Mesendoderm (in vitro differentiated cells): Measurements from ENCODE around the gene ADARB2.
A peak's percentile ranks its signal among the peaks of the same experiment; 100 is the strongest.

Experiments used
- DNase-seq: peaks from one replicate; pipeline ENCODE4 v3.0.0; 2013
- H2AK5ac ChIP-seq: 2 replicates; pipeline ENCODE4 v1.6.1; 2013; ENCODE audit warnings: low read length, inconsistent platforms
- H2BK120ac ChIP-seq: 2 replicates; pipeline ENCODE4 v1.6.1; 2013; ENCODE audit warnings: low read depth, mild to moderate bottlenecking, low read length, moderate library complexity, mixed read lengths
- H2BK15ac ChIP-seq: replicated peaks from 2 replicates; pipeline ENCODE4 v1.6.1; 2013; ENCODE audit warnings: low read depth, mild to moderate bottlenecking, moderate library complexity
- H2BK5ac ChIP-seq: 2 replicates; pipeline ENCODE4 v1.6.1; 2013; ENCODE audit warnings: low read length, inconsistent platforms
- H3K18ac ChIP-seq: 2 replicates; pipeline ENCODE4 v1.6.1; 2013; ENCODE audit warnings: mild to moderate bottlenecking, low read length, mixed read lengths
- H3K23ac ChIP-seq: one replicate; pipeline ENCODE4 v1.6.1; 2013; ENCODE audit warnings: low read length
- H3K27ac ChIP-seq: 2 replicates; pipeline ENCODE4 v1.5.1; 2013; ENCODE audit warnings: low read depth, mild to moderate bottlenecking, inconsistent platforms, low read length, moderate library complexity
- H3K27me3 ChIP-seq: 2 replicates; pipeline ENCODE4 v1.6.1; 2013; ENCODE audit warnings: low read length, control low read depth, mild to moderate bottlenecking, inconsistent platforms; ENCODE audit not compliant: insufficient read depth, poor library complexity
- H3K36me3 ChIP-seq: 2 replicates; pipeline ENCODE4 v1.6.1; 2013; ENCODE audit warnings: low read length, inconsistent platforms; ENCODE audit not compliant: control insufficient read depth, insufficient read depth
- H3K4ac ChIP-seq: one replicate; pipeline ENCODE4 v1.6.1; 2013; ENCODE audit warnings: low read depth, mild to moderate bottlenecking, low read length, moderate library complexity
- H3K4me1 ChIP-seq: 2 replicates; pipeline ENCODE4 v1.6.1; 2013; ENCODE audit warnings: low read depth, low read length, inconsistent platforms; ENCODE audit not compliant: control insufficient read depth
- H3K4me2 ChIP-seq: 2 replicates; pipeline ENCODE4 v1.6.1; 2013; ENCODE audit warnings: low read length
- H3K4me3 ChIP-seq: 2 replicates; pipeline ENCODE4 v1.5.1; 2013; ENCODE audit warnings: mild to moderate bottlenecking, low read length
- H3K56ac ChIP-seq: one replicate; pipeline ENCODE4 v1.6.1; 2013; ENCODE audit warnings: low read length
- H3K79me1 ChIP-seq: 2 replicates; pipeline ENCODE4 v1.6.1; 2013; ENCODE audit warnings: low read length, inconsistent platforms
- H3K79me2 ChIP-seq: 2 replicates; pipeline ENCODE4 v1.6.1; 2013; ENCODE audit warnings: mild to moderate bottlenecking, low read length; ENCODE audit not compliant: control insufficient read depth, insufficient read depth
- H3K9ac ChIP-seq: 2 replicates; pipeline ENCODE4 v1.6.1; 2013; ENCODE audit warnings: low read length, inconsistent platforms
- H4K5ac ChIP-seq: one replicate; pipeline ENCODE4 v1.6.1; 2013; ENCODE audit warnings: low read length
- H4K8ac ChIP-seq: one replicate; pipeline ENCODE4 v1.6.1; 2013; ENCODE audit warnings: low read depth, mild to moderate bottlenecking, control low read depth, low read length, moderate library complexity
- WGBS: extraction: QIAGEN DNeasy Blood & Tissue Kit; methylation state at CpG from one replicate; pipeline ENCODE4 v1.1.7; 2013; ENCODE audit warnings: low lambda C conversion rate, missing lambda C conversion rate; ENCODE audit not compliant: insufficient coverage; ENCODE audit errors: extremely low coverage; 5-methylcytosine and 5-hydroxymethylcytosine counted together

The ADARB2 gene

GRCh38 chr10:1240341-1240775 is 497.0 kb downstream of the ADARB2 start:
- peak overlapping the region; percentile 34 for H3K4me2 ChIP-seq
- peak overlapping the region; percentile 44 for H3K56ac ChIP-seq
- no peaks in the 10 kb centered on the region for H3K36me3 ChIP-seq
- no peaks in the 10 kb centered on the region for H3K79me1 ChIP-seq
- no peaks in the 10 kb centered on the region for H3K79me2 ChIP-seq
- H3K23ac ChIP-seq: no peak overlapping the region
- H3K27me3 ChIP-seq: no peaks in the 10 kb centered on the region
- H4K8ac ChIP-seq: no peak overlapping the region
- WGBS: no CpG with 5 or more reads among the region's 8 CpGs
- H3K4ac ChIP-seq: no peak overlapping the region
- H3K18ac ChIP-seq: peak overlapping the region; percentile 44
- no peak overlapping the region for H3K9ac ChIP-seq
- no peak overlapping the region for H2BK15ac ChIP-seq
- peak; percentile 95 for DNase-seq
- H3K4me3 ChIP-seq: no peak overlapping the region
- no peak overlapping the region for H4K5ac ChIP-seq
- peak overlapping the region; percentile 5 for H2BK120ac ChIP-seq
- peak overlapping the region; percentile 98 for H3K27ac ChIP-seq
- peaks cover 3% of the 10 kb centered on the region for H3K4me1 ChIP-seq
- no peak overlapping the region for H2AK5ac ChIP-seq
- H2BK5ac ChIP-seq: peak overlapping the region; percentile 67

- Histone ChIP-seq H3K36me3 (no peaks in the 10 kb centered on the region), H3K18ac (no peak overlapping the region), H3K23ac (no peak overlapping the region), H2AK5ac (no peak overlapping the region), H3K27ac (no peak overlapping the region), H3K79me1 (no peaks in the 10 kb centered on the region), H2BK5ac (no peak overlapping the region), H3K27me3 (no peaks in the 10 kb centered on the region), H3K9ac (no peak overlapping the region), H3K4me2 (no peak overlapping the region), H3K4me3 (no peak overlapping the region), H4K8ac (no peak overlapping the region), H4K5ac (no peak overlapping the region), H3K79me2 (no peaks in the 10 kb centered on the region), H3K56ac (no peak overlapping the region), H3K4me1 (no peaks in the 10 kb centered on the region), H3K4ac (no peak overlapping the region), H2BK15ac (no peak overlapping the region), H2BK120ac (no peak overlapping the region)
- no peak for DNase-seq
- no CpG with 5 or more reads among the region's 9 CpGs for WGBS
Observed at GRCh38 chr10:1233031-1233430, 504.3 kb downstream of the ADARB2 start.

- no peak overlapping the region for H3K18ac ChIP-seq
- H3K4ac ChIP-seq: no peak overlapping the region
- H3K4me2 ChIP-seq: no peak overlapping the region
- H3K4me1 ChIP-seq: no peaks in the 10 kb centered on the region
- H2BK120ac ChIP-seq: no peak overlapping the region
- no peaks in the 10 kb centered on the region for H3K36me3 ChIP-seq
- H4K8ac ChIP-seq: no peak overlapping the region
- no peaks in the 10 kb centered on the region for H3K27me3 ChIP-seq
- no peak overlapping the region for H4K5ac ChIP-seq
- DNase-seq: no peak
- no peak overlapping the region for H3K23ac ChIP-seq
- H2AK5ac ChIP-seq: no peak overlapping the region
- H3K4me3 ChIP-seq: no peak overlapping the region
- H3K9ac ChIP-seq: no peak overlapping the region
- H3K56ac ChIP-seq: no peak overlapping the region
- H2BK5ac ChIP-seq: no peak overlapping the region
- 100% methylated on average over 1 of the region's 9 CpGs for WGBS
- H3K27ac ChIP-seq: no peak overlapping the region
- no peaks in the 10 kb centered on the region for H3K79me1 ChIP-seq
- no peaks in the 10 kb centered on the region for H3K79me2 ChIP-seq
- no peak overlapping the region for H2BK15ac ChIP-seq
Observed at GRCh38 chr10:1232164-1232911, 505.0 kb downstream of the ADARB2 start.

GRCh38 chr10:1230592-1231275 is 506.6 kb downstream of the ADARB2 start:
- no peak overlapping the region for H3K27ac ChIP-seq
- H3K36me3 ChIP-seq: no peaks in the 10 kb centered on the region
- H3K23ac ChIP-seq: no peak overlapping the region
- no peak overlapping the region for H2BK5ac ChIP-seq
- H2AK5ac ChIP-seq: no peak overlapping the region
- no peak overlapping the region for H3K4me2 ChIP-seq
- no peak for DNase-seq
- no peak overlapping the region for H2BK120ac ChIP-seq
- H4K8ac ChIP-seq: no peak overlapping the region
- H3K9ac ChIP-seq: no peak overlapping the region
- no peaks in the 10 kb centered on the region for H3K4me1 ChIP-seq
- no peak overlapping the region for H3K4me3 ChIP-seq
- no peak overlapping the region for H3K56ac ChIP-seq
- H4K5ac ChIP-seq: no peak overlapping the region
- no peaks in the 10 kb centered on the region for H3K27me3 ChIP-seq
- no CpG with 5 or more reads among the region's 9 CpGs for WGBS
- no peaks in the 10 kb centered on the region for H3K79me1 ChIP-seq
- no peaks in the 10 kb centered on the region for H3K79me2 ChIP-seq
- no peak overlapping the region for H3K18ac ChIP-seq
- no peak overlapping the region for H3K4ac ChIP-seq
- H2BK15ac ChIP-seq: no peak overlapping the region

- Histone ChIP-seq H2BK5ac (no peak overlapping the region), H3K27ac (no peak overlapping the region), H3K79me2 (no peaks in the 10 kb centered on the region), H3K23ac (no peak overlapping the region), H3K4ac (no peak overlapping the region), H3K4me2 (no peak overlapping the region), H3K4me1 (no peaks in the 10 kb centered on the region), H2AK5ac (no peak overlapping the region), H4K5ac (no peak overlapping the region), H3K36me3 (no peaks in the 10 kb centered on the region), H2BK15ac (no peak overlapping the region), H3K9ac (no peak overlapping the region), H3K79me1 (no peaks in the 10 kb centered on the region), H3K18ac (no peak overlapping the region), H3K56ac (no peak overlapping the region), H2BK120ac (no peak overlapping the region), H3K27me3 (no peaks in the 10 kb centered on the region), H4K8ac (no peak overlapping the region), H3K4me3 (no peak overlapping the region)
- WGBS: no CpG with 5 or more reads among the region's 8 CpGs
- DNase-seq: no peak
Observed at GRCh38 chr10:1230138-1230537, 507.2 kb downstream of the ADARB2 start.
